PC-3 (cell line): ENCODE results near the gene ZC3H12C. TPM values are rescaled to one million over a fixed set of nuclear protein-coding genes. Genes with fewer than 3 reads are reported as not detected.

Experiments
- ATAC-seq: fragments of 200-7000 bp; cut with Tn5 transposase; 2 replicates; pipeline ENCODE4 v1.9.1; 2020; ENCODE audit warnings: mild to moderate bottlenecking, moderate library complexity
- BruUV-seq: library from RNA; stranded (reverse); fragments of 400-500 nt; replicated peaks from 2 replicates; lab custom pipeline; 2021; lab: Mats Ljungman, UMichigan
- CTCF ChIA-PET: fragments of 300-600 bp; sonication (Branson Sonifier 250); formaldehyde crosslinking; loops from one replicate; lab custom pipeline; 2022; ENCODE audit warnings: antibody characterized with exemption; lab: Charles Lee
- POLR2A ChIA-PET: fragments of 300-600 bp; sonication (Branson Sonifier 250); formaldehyde crosslinking; loops from one replicate; lab custom pipeline; 2022; ENCODE audit warnings: antibody characterized with exemption; ENCODE audit not compliant: unreplicated experiment; lab: Charles Lee
- DNase-seq: peaks from one replicate; pipeline ENCODE4 v3.0.0-alpha.2; 2015
- H2AFZ ChIP-seq: fragments of 300-600 bp; sonication (generic); 2 replicates; pipeline ENCODE4 v1.6.0; 2016; ENCODE audit warnings: antibody characterized with exemption, low read length
- H3F3A ChIP-seq: fragments of 300-600 bp; sonication (generic); one replicate; pipeline ENCODE4 v1.6.0; 2017; ENCODE audit warnings: antibody characterized with exemption, low read length, control low read depth, mild to moderate bottlenecking; ENCODE audit not compliant: unreplicated experiment
- H3K27ac ChIP-seq: fragments of 300-600 bp; sonication (generic); 2 replicates; pipeline ENCODE4 v1.5.1; 2016; ENCODE audit warnings: mild to moderate bottlenecking, low read length
- H3K27me3 ChIP-seq: fragments of 300-600 bp; sonication (generic); 2 replicates; pipeline ENCODE4 v1.6.1; 2016; ENCODE audit warnings: low read length, mixed read lengths
- H3K36me3 ChIP-seq: fragments of 300-600 bp; sonication (generic); 2 replicates; pipeline ENCODE4 v1.6.1; 2016; ENCODE audit warnings: low read depth, mixed run types, low read length, mixed read lengths
- H3K4me1 ChIP-seq: fragments of 300-600 bp; sonication (generic); 2 replicates; pipeline ENCODE4 v1.5.1; 2016; ENCODE audit warnings: low read length; ENCODE audit not compliant: insufficient read depth
- H3K4me2 ChIP-seq: fragments of 300-600 bp; sonication (generic); 2 replicates; pipeline ENCODE4 v1.6.0; 2016; ENCODE audit warnings: low read length
- H3K4me3 ChIP-seq: fragments of 300-600 bp; sonication (generic); 2 replicates; pipeline ENCODE4 v1.5.1; 2016; ENCODE audit warnings: mild to moderate bottlenecking, low read length, mixed read lengths
- H3K79me2 ChIP-seq: fragments of 300-600 bp; sonication (generic); 2 replicates; pipeline ENCODE4 v1.6.1; 2017; ENCODE audit warnings: low read length, mixed read lengths
- H3K9ac ChIP-seq: fragments of 300-600 bp; sonication (generic); 2 replicates; pipeline ENCODE4 v1.6.0; 2016; ENCODE audit warnings: mild to moderate bottlenecking, low read length
- H3K9me2 ChIP-seq: fragments of 300-600 bp; sonication (generic); replicated peaks from 2 replicates; pipeline ENCODE4 v1.6.1; 2016; ENCODE audit warnings: mixed run types, low read length, mixed read lengths
- H3K9me3 ChIP-seq: fragments of 300-600 bp; sonication (generic); 2 replicates; pipeline ENCODE4 v1.6.1; 2016; ENCODE audit warnings: low read length, mixed read lengths
- H4K20me1 ChIP-seq: fragments of 300-600 bp; sonication (generic); 2 replicates; pipeline ENCODE4 v1.6.1; 2016; ENCODE audit warnings: low read length, mixed read lengths
- EZH2 ChIP-seq: fragments of 300-600 bp; sonication (generic); IDR thresholded peaks from one replicate; pipeline ENCODE4 v1.6.1; 2017; ENCODE audit warnings: antibody characterized with exemption, mild to moderate bottlenecking, low read length; ENCODE audit not compliant: unreplicated experiment
- EZH2phosphoT487 ChIP-seq: fragments of 300-600 bp; sonication (generic); IDR thresholded peaks from 2 replicates; pipeline ENCODE4 v1.6.1; 2018; ENCODE audit warnings: mild to moderate bottlenecking, antibody characterized with exemption, low read length, borderline replicate concordance
- intact Hi-C: fragments of 100-400 bp; cut with micrococcal nuclease; formaldehyde crosslinking; loops from 2 replicates; pipeline ENCODE4 v1.9.0; 2023
- total RNA-seq: library from RNA; depleted of rRNA; stranded (reverse); fragments of >200 nt; gene quantifications from 2 replicates; pipeline ENCODE4 v1.2.3, GENCODE V29; 2014
- TF ChIP-seq, protein P1 (sequence below): fragments of 300-600 bp; sonication (generic); conservative IDR thresholded peaks from 2 replicates; pipeline ENCODE4 v1.5.1; 2017; ENCODE audit warnings: antibody characterized with exemption, low read depth, mild to moderate bottlenecking, low read length

The ZC3H12C gene
- total RNA-seq, 1 experiment from 2014 or later: 30.7 TPM

DNA sequence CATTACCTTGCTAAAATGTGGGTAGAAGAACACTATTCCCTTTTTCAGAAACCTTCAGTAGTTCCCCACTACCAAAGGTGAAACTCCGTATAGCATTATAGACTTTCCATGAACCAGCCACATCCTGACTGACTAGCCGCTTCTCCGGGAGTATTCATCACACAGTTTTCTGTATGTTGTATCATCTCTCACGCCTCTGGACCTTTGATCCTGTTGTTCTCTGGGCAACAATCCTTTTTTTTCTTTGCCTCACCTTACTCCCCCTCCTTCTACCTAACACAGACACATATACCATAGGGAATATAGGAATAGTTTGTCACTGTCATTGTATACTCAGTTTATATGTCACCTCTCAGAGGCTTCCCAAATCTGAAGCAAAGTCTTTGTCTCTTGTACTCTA, 20.8 kb downstream of the ZC3H12C start:
- Histone ChIP-seq H4K20me1 (peaks cover 68% of the 10 kb centered on the region), H3F3A (no peaks in the 10 kb centered on the region), H3K4me1 (no peaks in the 10 kb centered on the region), H3K27ac (no peak overlapping the region), H3K36me3 (peaks cover 9% of the 10 kb centered on the region; the same call in 1 of the 2 replicates), H3K9me2 (no peaks in the 10 kb centered on the region), H3K27me3 (no peaks in the 10 kb centered on the region), H3K4me2 (no peak overlapping the region), H3K79me2 (peaks cover 91% of the 10 kb centered on the region), H3K9me3 (no peaks in the 10 kb centered on the region), H3K9ac (no peak overlapping the region), H2AFZ (no peak overlapping the region), H3K4me3 (no peak overlapping the region)
- POLR2A ChIA-PET: no interaction called here
- no peak for TF ChIP-seq EZH2
- no peak for TF ChIP-seq EZH2phosphoT487
- TF ChIP-seq, protein P1, sequence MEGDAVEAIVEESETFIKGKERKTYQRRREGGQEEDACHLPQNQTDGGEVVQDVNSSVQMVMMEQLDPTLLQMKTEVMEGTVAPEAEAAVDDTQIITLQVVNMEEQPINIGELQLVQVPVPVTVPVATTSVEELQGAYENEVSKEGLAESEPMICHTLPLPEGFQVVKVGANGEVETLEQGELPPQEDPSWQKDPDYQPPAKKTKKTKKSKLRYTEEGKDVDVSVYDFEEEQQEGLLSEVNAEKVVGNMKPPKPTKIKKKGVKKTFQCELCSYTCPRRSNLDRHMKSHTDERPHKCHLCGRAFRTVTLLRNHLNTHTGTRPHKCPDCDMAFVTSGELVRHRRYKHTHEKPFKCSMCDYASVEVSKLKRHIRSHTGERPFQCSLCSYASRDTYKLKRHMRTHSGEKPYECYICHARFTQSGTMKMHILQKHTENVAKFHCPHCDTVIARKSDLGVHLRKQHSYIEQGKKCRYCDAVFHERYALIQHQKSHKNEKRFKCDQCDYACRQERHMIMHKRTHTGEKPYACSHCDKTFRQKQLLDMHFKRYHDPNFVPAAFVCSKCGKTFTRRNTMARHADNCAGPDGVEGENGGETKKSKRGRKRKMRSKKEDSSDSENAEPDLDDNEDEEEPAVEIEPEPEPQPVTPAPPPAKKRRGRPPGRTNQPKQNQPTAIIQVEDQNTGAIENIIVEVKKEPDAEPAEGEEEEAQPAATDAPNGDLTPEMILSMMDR: no peak
- CTCF ChIA-PET: no interaction called here
- ATAC-seq (no peak), DNase-seq (no peak)
- intact Hi-C loops: no loop called here
- BruUV-seq: no TSS peak

DNA sequence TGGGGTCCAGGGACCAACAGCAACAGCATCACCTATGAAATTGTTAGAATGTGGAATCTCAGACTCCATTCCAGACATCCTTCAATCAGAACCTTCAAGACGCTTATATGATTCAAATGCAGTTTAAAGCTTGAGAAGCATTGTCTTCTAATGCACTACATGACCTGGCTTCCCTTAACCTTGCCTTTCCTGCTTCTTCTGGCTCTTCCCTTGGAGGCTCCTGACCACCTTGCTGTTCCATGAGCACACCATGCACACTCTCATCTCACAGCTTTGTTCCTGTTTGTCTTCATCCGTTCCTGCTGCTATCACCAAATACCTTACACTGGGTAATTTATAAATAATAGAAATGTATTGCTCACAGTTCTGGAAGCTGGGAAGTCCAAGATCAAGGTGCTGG, 26.1 kb downstream of the ZC3H12C start:
- Histone ChIP-seq H3K9me3 (no peaks in the 10 kb centered on the region), H3K27ac (no peak overlapping the region), H3K4me3 (no peak overlapping the region), H3K36me3 (peaks cover 11% of the 10 kb centered on the region; the same call in 1 of the 2 replicates), H3K4me2 (no peak overlapping the region), H4K20me1 (peaks cover 55% of the 10 kb centered on the region), H3K4me1 (peaks cover 23% of the 10 kb centered on the region), H2AFZ (no peak overlapping the region), H3K9ac (no peak overlapping the region), H3K27me3 (no peaks in the 10 kb centered on the region), H3K9me2 (no peaks in the 10 kb centered on the region), H3F3A (peaks cover 5% of the 10 kb centered on the region), H3K79me2 (peaks cover 91% of the 10 kb centered on the region)
- CTCF ChIA-PET: no interaction called here
- BruUV-seq: no TSS peak
- POLR2A ChIA-PET: no interaction called here
- ATAC-seq: no peak
- no peak for DNase-seq
- intact Hi-C loops: no loop called here
- TF ChIP-seq EZH2phosphoT487: no peak
- TF ChIP-seq, protein P1: no peak
- no peak for TF ChIP-seq EZH2

DNA sequence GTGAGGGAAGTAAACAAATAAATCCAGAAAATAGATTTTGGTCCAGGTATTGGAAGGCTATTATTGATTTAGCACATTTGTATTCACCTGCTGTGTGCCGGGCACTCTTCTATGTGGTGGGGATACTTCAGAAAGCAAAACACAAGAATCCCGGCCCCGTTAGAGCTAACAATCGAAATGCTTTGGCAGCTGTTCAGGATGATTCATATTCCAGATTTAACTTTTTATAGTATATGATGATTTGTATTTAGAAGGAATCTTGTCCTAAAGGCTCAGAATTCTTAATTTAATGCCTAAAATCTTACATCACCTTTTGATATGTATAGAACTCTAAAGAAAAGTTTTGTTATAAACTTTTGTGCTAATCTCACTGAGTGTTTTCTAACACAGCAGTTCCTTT, 28.0 kb downstream of the ZC3H12C start:
- peak; percentile 85 for ATAC-seq

More for the DNA sequence above, 28.0 kb downstream of the ZC3H12C start:
- POLR2A ChIA-PET: no interaction called here
- H3K79me2 ChIP-seq: peaks cover 91% of the 10 kb centered on the region
- peak overlapping the region; percentile 73 for H3K4me2 ChIP-seq
- H3K4me1 ChIP-seq: peaks cover 23% of the 10 kb centered on the region
- no TSS peak for BruUV-seq
- no peak overlapping the region for H2AFZ ChIP-seq
- peaks cover 56% of the 10 kb centered on the region for H4K20me1 ChIP-seq
- H3K9me2 ChIP-seq: no peaks in the 10 kb centered on the region
- H3K36me3 ChIP-seq: peaks cover 11% of the 10 kb centered on the region; the same call in 1 of the 2 replicates
- peak overlapping the region; percentile 18 for H3K27ac ChIP-seq
- peak; percentile 91 for DNase-seq
- TF ChIP-seq, protein P1: no peak
- TF ChIP-seq EZH2phosphoT487: no peak
- TF ChIP-seq EZH2: no peak
- no peaks in the 10 kb centered on the region for H3K27me3 ChIP-seq
- no peaks in the 10 kb centered on the region for H3K9me3 ChIP-seq
- CTCF ChIA-PET: interaction anchor here (0.7 kb wide), 1 partner anchor 28 kb away, joined by 3 read pairs; no protein-coding TSS in a partner anchor
- H3K4me3 ChIP-seq: peak overlapping the region; percentile 41; the same call in 1 of the 2 replicates
- H3F3A ChIP-seq: peaks cover 5% of the 10 kb centered on the region
- intact Hi-C loops: no loop called here
- no peak overlapping the region for H3K9ac ChIP-seq
